Measurements from ENCODE around the gene PPP5C.
"Not testable (repeated sequence)": the region's sequence is repeated elsewhere in the genome, so short reads cannot be mapped to it uniquely, and the experiment has no call there.

The PPP5C gene

DNA sequence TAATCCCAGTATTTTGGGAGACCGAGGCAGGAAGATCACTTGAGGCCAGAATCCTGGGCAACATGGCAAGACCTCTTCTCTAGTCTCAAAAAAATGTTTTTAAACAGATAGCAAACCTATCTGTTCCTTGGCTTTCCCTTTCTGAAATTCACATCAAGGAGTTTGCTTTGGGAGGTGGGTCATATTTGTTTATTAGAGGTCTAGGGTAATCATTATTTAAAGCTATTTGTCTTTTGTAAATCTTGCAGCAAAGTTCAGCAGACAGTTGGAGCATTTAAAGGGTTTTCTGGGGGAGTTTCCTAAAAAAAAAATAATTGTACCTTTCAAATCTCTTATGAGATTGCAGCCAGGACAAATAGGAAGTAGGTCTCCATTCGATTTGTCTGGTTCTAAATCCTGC lies 17.5 kb downstream of the PPP5C start:
- no peak for DNase-seq (ENCODE audit: low read depth in 2 of 2)

DNA sequence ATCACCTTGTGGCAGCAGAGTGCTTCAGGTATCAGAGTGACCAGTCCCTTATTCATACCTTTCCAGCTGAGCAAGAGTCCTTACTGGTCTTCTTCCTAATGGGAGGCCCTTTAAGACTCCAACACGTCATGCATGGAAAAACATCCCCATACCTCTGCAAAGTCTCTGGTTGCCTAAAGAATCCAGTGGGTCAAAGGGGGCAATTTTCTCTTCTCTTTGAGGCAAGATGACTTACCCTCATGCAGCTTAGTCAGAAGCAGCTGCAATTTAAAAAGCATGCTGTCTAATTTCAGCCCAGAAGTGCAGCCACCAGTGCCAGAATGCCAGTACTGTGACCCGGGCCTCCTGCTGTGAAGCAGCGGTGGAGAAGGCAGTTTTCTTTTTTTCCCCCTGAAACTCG lies 18.7 kb downstream of the PPP5C start:
- DNase-seq (ENCODE audit: low read depth in 2 of 2) = no peak

GRCh38 chr19:46366620-46367292 lies 19.9 kb downstream of the PPP5C start:
- DNase-seq (ENCODE audit: low read depth in 2 of 2) = no peak

DNA sequence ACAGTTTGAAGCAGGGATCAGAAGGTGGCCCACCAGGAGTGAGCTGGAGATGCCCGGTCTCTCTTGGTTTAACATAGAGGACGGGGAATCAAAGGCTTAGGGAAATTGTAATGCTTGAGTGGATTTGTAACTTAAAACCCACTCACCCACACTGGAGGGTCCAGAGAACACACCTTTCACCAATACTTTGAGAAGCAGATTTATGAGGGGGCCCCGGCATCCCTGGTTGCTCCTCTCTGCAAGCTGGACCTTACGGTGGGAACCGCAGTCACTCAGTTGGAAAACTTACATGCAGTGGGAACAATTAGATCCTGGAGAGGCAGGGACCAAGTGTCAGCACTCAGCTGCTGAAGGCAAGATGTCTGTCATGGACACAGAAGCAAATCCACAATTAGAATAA lies 20.5 kb downstream of the PPP5C start:
- DNase-seq (ENCODE audit: low read depth in 2 of 2) = no peak

DNA sequence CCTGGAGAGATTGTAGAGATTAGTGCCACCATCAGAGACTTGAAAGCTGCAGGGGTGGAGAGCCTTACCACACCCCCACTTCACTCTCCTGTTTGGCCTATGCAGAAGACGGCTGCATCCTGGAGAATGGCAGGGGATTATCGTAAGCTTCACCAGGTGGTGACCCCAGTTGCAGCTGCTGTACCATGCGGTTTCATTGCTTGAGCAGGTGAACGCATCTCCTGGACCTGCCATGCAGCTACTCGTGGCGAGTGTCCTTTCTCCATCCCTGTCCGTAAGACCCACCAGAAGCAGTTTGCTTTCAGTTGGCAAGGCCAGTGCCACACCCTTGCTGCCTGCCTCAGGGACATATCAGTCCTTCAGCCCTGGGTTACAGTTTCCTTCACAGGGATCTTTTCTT lies 21.2 kb downstream of the PPP5C start:
- no peak for DNase-seq (ENCODE audit: low read depth in 2 of 2)

GRCh38 chr19:46369817-46370216 lies 22.9 kb downstream of the PPP5C start:
- DNase-seq (ENCODE audit: low read depth in 2 of 2) = no peak

DNA sequence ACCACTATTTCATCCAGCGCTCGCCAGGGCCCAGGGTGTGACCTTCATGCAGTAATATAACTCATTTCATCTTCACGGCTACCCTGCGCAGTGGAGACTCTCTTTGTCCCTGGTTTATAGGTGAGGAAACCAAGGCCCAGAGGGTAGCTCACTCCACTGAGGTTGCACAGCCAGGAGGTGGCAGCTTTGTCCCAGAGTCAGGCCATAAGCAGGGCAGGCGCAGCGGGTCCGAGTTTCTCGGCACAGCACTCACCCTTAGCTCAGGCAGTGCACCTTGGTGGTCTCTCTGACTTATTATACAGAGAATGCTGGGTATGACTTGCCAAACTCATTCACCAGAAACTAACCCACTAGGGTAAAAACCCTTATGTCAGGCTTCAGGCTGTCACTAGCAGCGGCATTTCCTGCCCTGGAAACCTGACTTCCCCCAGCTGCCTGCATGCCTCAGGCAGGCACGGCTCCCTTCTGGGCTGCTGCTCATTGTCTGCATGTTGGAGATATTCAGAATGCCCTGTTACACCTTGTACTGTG lies 24.5 kb downstream of the PPP5C start:
- no peak for DNase-seq (ENCODE audit: low read depth in 2 of 2)

- DNase-seq (ENCODE audit: low read depth in 2 of 2) = no peak
These were observed 26.1 kb downstream of the PPP5C start for GRCh38 chr19:46372901-46373490.

DNA sequence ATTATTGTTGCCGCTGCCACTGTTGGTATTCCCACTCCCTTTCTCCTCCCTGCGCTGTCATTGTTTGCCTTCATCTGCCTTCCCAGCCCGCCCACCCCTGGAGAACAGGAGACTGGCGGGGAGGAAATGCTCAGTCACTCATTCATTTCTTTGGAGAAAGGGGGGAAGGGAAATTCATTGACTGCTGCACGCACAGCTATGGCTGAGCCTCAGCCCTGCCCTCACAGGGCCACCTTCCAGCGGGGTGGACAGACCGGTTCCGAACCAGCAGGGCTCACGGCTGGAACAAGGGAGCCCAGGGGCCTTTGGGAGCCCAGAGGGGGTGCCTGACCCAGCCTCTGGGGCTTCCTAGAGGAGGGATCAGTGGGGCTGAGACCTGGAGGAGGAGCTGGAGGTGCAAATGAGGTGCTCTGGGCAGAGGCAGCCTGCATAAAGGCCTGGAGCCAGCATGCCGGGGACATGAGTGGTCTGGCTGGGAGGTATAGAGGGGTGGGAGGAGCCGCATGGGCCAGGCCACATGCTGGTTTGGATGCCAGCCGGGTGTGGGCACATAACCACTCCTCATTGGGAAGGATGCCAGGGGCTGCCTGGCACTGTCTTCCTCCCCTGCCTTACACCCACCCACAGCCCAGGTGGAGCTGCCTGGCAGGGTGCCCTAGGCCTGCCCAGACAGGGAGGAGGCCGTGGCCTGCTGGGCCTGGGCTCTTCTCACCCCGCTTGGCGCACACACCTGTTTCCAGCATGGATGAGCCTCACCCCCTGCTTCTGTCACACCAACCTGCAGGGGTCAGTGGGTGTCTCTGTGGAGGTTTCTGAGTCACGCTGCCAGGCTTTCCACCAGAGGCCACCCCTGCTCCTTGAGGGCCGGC lies 26.8 kb downstream of the PPP5C start:
- no peak for DNase-seq (ENCODE audit: low read depth in 2 of 2)

GRCh38 chr19:46374536-46375475 lies 27.9 kb downstream of the PPP5C start:
- DNase-seq (ENCODE audit: low read depth in 2 of 2) = no peak

DNA sequence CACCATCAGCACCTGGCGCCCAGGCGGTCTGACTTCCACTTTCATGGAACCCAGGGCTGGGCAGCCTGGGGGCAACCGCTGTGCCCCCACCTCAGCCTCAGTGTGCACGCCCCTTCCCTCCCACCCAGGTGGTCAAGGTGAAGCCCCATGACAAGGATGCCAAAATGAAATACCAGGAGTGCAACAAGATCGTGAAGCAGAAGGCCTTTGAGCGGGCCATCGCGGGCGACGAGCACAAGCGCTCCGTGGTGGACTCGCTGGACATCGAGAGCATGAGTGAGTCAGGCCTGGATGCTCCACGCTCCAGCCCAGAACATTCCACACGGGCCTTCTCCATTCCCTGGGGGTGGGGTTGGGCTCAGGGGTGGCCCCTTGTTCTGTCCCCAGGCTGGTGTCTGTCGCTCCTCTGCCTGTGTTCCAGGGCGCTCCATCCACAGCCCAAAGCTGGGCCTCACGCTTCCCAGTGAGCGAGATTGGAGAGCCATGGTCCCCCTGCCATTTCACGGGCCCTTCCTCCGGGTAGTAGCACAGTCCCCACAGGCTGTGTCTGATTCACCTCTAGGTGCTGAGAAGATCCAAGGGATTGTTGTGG lies 28.7 kb downstream of the PPP5C start:
- not testable (repeated sequence) for DNase-seq (ENCODE audit: low read depth in 2 of 2)

- no peak for DNase-seq (ENCODE audit: low read depth in 2 of 2)
These were observed 29.6 kb downstream of the PPP5C start for GRCh38 chr19:46376241-46377153.

- DNase-seq (ENCODE audit: low read depth in 2 of 2) = no peak
These were observed 31.4 kb downstream of the PPP5C start for GRCh38 chr19:46378268-46378667.

GRCh38 chr19:46380690-46381089 lies 33.8 kb downstream of the PPP5C start:
- no peak for DNase-seq (ENCODE audit: low read depth in 2 of 2)

GRCh38 chr19:46381346-46381745 lies 34.5 kb downstream of the PPP5C start:
- no peak for DNase-seq (ENCODE audit: low read depth in 2 of 2)

DNA sequence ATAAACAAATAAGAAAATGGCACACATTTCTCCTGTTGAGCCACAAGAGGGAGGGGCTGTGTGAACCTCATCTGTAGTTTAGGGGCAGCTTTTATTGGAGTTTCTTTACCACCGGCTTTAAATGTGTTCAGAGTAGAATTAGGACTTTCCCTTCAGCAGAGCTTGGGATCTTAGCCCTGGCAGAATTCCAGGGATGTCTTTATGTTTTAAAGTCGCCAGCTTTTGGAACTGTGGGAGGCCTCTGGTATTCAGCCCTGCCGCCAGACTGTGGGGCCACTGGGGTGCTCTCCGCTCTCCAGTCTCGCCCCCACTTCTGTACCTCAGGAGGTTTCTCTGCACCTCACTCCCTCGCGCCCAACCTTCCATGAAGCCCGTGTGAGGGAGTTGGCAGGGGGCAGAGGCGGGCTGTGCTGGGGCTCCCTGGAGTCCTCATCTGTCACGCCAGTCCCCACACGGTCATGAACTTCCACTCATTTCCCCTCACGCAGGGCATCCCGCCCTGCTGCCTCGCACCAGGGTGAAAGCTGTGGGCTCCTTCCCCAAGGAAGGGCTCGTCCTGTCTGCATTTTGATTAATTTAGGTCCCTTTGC lies 35.0 kb downstream of the PPP5C start:
- DNase-seq (ENCODE audit: low read depth in 2 of 2) = no peak

- no peak for DNase-seq (ENCODE audit: low read depth in 2 of 2)
These were observed 36.4 kb downstream of the PPP5C start for GRCh38 chr19:46383171-46383815.

- DNase-seq (ENCODE audit: low read depth in 2 of 2) = no peak
These were observed 37.0 kb downstream of the PPP5C start for GRCh38 chr19:46383846-46384245.

GRCh38 chr19:46384396-46384795 lies 37.5 kb downstream of the PPP5C start:
- no peak for DNase-seq (ENCODE audit: low read depth in 2 of 2)
